ENCODE results near the gene DEPDC1B. TPM values are rescaled to one million over a fixed set of nuclear protein-coding genes. Genes with fewer than 3 reads are reported as not detected.

The DEPDC1B gene
- total RNA-seq, 4 donors from 2014 or later, result 0.31 to 3.8 (median 1.5) TPM

GRCh38 chr5:60710362-60710761 lies 10.4 kb upstream of the DEPDC1B start:
- DNase-seq (ENCODE audit: low spot score), result no peak
- TF ChIP-seq, protein P1, sequence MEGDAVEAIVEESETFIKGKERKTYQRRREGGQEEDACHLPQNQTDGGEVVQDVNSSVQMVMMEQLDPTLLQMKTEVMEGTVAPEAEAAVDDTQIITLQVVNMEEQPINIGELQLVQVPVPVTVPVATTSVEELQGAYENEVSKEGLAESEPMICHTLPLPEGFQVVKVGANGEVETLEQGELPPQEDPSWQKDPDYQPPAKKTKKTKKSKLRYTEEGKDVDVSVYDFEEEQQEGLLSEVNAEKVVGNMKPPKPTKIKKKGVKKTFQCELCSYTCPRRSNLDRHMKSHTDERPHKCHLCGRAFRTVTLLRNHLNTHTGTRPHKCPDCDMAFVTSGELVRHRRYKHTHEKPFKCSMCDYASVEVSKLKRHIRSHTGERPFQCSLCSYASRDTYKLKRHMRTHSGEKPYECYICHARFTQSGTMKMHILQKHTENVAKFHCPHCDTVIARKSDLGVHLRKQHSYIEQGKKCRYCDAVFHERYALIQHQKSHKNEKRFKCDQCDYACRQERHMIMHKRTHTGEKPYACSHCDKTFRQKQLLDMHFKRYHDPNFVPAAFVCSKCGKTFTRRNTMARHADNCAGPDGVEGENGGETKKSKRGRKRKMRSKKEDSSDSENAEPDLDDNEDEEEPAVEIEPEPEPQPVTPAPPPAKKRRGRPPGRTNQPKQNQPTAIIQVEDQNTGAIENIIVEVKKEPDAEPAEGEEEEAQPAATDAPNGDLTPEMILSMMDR (IDR thresholded peaks at IDR 0.05), result no peak
- ATAC-seq (ENCODE audit: low FRiP score), result no peak

- no peak for ATAC-seq (ENCODE audit: low FRiP score)
- TF ChIP-seq, protein P1 (IDR thresholded peaks at IDR 0.05), result no peak
- no peak for DNase-seq (ENCODE audit: low spot score)
Observed at GRCh38 chr5:60705144-60705543, 5.2 kb upstream of the DEPDC1B start.

- ATAC-seq (ENCODE audit: low FRiP score) (no peak), DNase-seq (ENCODE audit: low spot score) (no peak)
- TF ChIP-seq, protein P1 (IDR thresholded peaks at IDR 0.05), result no peak
Observed at GRCh38 chr5:60703944-60704343, 4.0 kb upstream of the DEPDC1B start.

- TF ChIP-seq, protein P1 (IDR thresholded peaks at IDR 0.05), result no peak
- ATAC-seq (ENCODE audit: low FRiP score), result no peak
- no peak for DNase-seq (ENCODE audit: low spot score)
Observed at GRCh38 chr5:60701321-60701968, 1.5 kb upstream of the DEPDC1B start.

GRCh38 chr5:60700416-60700757 lies 421 bp upstream of the DEPDC1B start:
- DNase-seq (ENCODE audit: low spot score) (no peak), ATAC-seq (ENCODE audit: low FRiP score) (peak; percentile 37)
- TF ChIP-seq, protein P1 (IDR thresholded peaks at IDR 0.05), result no peak

- no peak for ATAC-seq (ENCODE audit: low FRiP score)
- no peak for DNase-seq (ENCODE audit: low spot score)
- TF ChIP-seq, protein P1 (IDR thresholded peaks at IDR 0.05), result no peak
Observed at GRCh38 chr5:60699288-60699608, 718 bp downstream of the DEPDC1B start.

- DNase-seq (ENCODE audit: low spot score), result no peak
- ATAC-seq (ENCODE audit: low FRiP score), result no peak
- TF ChIP-seq, protein P1 (IDR thresholded peaks at IDR 0.05), result no peak
Observed at GRCh38 chr5:60698336-60698735, 1.6 kb downstream of the DEPDC1B start.
